HG03432 (cell line): ENCODE data around the gene TBC1D23.
A peak's percentile ranks its signal among the peaks of the same experiment; 100 is the strongest.
"Not testable (repeated sequence)": the region's sequence is repeated elsewhere in the genome, so short reads cannot be mapped to it uniquely, and the experiment has no call there.

ENCODE experiments used
- ATAC-seq: cut with Tn5 transposase; IDR thresholded peaks from one replicate; pipeline ENCODE4 v1.9.1; 2021; ENCODE audit warnings: mild to moderate bottlenecking, moderate library complexity; ENCODE audit not compliant: unreplicated experiment

Gene TBC1D23

GRCh38 chr3:100295089-100295488, 34.3 kb downstream of the TBC1D23 start:
- ATAC-seq = no peak

GRCh38 chr3:100297784-100298183, 37.0 kb downstream of the TBC1D23 start:
- no peak for ATAC-seq

DNA sequence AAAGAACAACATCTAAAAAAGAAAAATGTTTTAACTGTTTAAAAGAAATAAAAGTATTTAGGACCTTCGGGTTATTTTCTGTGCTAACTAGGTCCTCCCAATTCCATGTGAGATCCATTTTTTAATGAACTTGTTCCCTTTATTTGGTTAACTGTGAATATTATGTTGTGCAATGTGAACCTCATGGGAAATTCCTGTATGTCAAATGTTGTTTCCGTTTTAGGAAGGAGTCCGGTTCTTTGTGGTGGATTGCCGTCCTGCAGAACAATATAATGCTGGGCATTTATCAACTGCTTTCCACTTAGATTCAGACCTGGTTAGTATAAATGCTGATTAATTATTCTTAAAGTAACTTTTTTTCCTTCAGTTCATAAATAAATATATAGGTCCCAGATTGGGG, 38.2 kb downstream of the TBC1D23 start:
- ATAC-seq = no peak

DNA sequence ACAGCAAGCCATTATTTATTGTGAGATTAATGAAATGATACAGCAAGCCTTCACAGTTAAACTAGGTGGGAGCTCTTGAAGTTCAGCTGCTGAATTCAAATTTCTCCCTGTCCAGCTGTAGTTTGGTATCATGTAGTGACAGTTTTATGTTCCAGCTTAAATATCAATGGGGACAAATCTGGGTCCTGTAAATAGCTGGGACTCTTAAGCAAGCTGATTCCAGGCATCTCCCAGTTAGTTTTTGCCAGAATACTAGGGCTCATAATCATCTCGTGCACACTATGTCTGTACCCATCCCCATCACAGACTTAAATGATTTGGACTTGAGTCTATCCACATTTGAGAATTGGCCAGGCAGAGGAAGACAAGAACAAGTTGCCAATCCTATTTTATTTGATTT, 45.9 kb downstream of the TBC1D23 start:
- ATAC-seq = no peak

GRCh38 chr3:100310355-100310965, 49.7 kb downstream of the TBC1D23 start:
- no peak for ATAC-seq

GRCh38 chr3:100311011-100311410, 50.2 kb downstream of the TBC1D23 start:
- no peak for ATAC-seq

DNA sequence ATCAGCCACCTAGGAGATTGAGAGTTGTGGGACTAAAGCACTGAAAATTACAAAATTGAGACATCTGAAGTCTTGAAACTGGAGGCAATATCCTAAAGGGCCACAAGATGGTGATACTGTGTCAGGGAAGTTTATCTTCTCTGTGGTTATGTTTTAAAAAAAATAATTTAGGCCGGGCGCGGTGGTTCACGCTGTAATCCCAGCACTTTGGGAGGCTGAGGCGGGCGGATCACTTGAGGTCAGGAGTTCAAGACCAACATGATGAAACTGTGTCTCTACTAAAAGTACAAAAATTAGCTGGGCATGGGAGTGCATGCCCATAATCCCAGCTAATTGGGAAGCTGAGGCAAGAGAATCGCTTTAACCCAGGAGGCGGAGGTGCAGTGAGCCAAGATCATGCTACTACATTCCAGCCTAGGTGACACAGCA, 55.9 kb downstream of the TBC1D23 start:
- ATAC-seq = peak; percentile 75

- ATAC-seq = peak; percentile 77
These were observed 57.1 kb downstream of the TBC1D23 start for GRCh38 chr3:100317912-100318311.

GRCh38 chr3:100319951-100320350, 59.2 kb downstream of the TBC1D23 start:
- ATAC-seq = no peak

DNA sequence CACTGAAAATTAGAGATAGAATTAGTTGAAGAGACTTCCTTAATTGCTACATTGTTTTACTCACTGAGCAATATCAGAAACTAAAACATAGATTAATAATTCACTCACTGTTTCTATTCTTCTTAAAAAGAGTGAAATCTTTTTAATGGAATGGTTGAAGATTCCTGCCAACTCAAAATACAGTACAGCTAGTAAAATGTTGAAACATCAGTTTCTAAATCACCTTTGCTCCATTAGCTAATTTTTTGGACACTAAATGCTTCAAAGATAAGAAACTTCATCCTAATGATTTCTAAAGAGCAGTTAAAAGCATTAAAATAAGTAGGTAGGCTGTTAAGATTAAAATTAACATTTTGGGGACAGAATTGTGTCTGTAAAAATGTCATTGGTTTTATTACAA, 63.3 kb downstream of the TBC1D23 start:
- no peak for ATAC-seq

GRCh38 chr3:100325827-100326226, 65.0 kb downstream of the TBC1D23 start:
- no peak for ATAC-seq

DNA sequence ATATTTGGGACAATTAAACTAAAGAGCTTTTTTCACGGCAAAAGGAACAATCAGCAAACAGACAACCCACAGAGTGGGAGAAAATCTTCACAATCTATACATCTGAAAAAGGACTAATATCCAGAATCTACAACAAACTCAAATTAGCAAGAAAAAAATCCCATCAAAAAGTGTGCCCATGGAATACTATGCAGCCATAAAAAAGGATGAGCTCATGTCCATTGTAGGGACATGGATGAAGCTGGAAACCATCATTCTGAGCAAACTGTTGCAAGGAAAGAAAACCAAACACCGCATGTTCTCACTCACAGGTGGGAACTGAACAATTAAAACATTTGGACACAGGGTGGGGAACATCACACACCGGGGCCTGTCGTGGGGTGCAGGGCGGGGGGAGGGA, 66.6 kb downstream of the TBC1D23 start:
- ATAC-seq = not testable (repeated sequence)

GRCh38 chr3:100329800-100330489, 69.2 kb downstream of the TBC1D23 start:
- no peak for ATAC-seq

- no peak for ATAC-seq
These were observed 69.9 kb downstream of the TBC1D23 start for GRCh38 chr3:100330651-100331050.

GRCh38 chr3:100331660-100332059, 70.9 kb downstream of the TBC1D23 start:
- no peak for ATAC-seq

- no peak for ATAC-seq
These were observed 72.3 kb downstream of the TBC1D23 start for GRCh38 chr3:100333051-100333450.

GRCh38 chr3:100333970-100334487, 73.2 kb downstream of the TBC1D23 start:
- no peak for ATAC-seq

DNA sequence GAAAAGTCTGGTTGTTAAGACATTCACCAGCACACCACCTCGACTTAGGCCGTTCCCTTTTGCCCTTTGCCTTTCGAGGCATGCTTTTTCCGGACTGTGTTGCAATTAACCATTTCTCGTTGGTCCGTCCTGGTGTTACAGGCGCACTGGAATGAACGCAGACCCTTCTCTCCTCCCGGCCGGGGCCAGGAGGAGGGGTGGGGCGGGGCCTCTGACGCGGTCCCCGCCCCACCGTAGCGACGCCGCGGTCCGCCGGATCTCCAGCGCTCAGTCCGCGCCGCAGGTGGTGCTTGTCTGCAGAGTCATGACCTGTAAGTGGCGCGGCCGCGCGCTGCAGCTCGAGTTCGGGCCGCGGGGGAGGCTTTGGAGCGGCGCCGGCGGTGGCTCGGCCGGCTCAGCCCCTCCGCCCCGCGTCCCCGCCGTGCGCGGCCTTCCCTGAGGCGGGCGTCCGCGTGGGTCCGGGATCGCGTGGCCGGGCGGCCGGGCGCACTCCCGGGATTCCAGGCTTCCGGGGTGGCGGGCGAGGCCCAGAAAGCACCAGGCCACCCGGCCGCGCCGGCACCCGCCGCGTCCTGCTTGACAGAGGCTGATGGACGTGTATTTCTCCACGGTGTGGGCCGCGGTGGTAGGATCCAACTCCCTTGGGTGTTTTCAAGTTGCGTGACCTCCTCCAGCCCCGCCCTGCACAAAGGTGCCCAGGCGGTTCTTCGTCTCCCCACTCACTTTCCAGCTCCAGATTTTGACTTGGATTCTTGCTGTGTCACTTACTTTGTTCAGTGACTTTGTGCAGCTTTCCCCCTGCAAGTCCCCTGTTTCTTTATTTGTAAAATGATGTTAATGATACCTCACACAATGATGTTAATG, 73.9 kb downstream of the TBC1D23 start, which contains the start of gene NIT2:
Gene NIT2, plus strand, starts transcription at position 270 of the 864 bp plus-strand sequence. Its CDS starts 35 bp downstream, at position 305.
- peak; percentile 97 for ATAC-seq

- ATAC-seq = peak; percentile 44
These were observed 74.6 kb downstream of the TBC1D23 start for GRCh38 chr3:100335434-100335833.

- not testable (repeated sequence) for ATAC-seq
These were observed 75.4 kb downstream of the TBC1D23 start for GRCh38 chr3:100336229-100336628.

- ATAC-seq = no peak
These were observed 78.1 kb downstream of the TBC1D23 start for GRCh38 chr3:100338911-100339310.
